MV-4-11 (cell line): Measurements from ENCODE around the gene EML5.
A peak's percentile ranks its signal among the peaks of the same experiment; 100 is the strongest.

Experiments
- DNase-seq: peaks from one replicate; lab custom pipeline; 2025; lab: John Stamatoyannopoulos, UW

EML5 gene

GRCh38 chr14:88707088-88707487 is 85.7 kb downstream of the EML5 start:
- DNase-seq: no peak

GRCh38 chr14:88706425-88706824 is 86.3 kb downstream of the EML5 start:
- no peak for DNase-seq

GRCh38 chr14:88698651-88699050 is 94.1 kb downstream of the EML5 start:
- no peak for DNase-seq

GRCh38 chr14:88695870-88696269 is 96.9 kb downstream of the EML5 start:
- DNase-seq: no peak

- no peak for DNase-seq
Measured at GRCh38 chr14:88688386-88688785, 104.4 kb downstream of the EML5 start.

GRCh38 chr14:88683119-88683518 is 109.6 kb downstream of the EML5 start:
- peak; percentile 20 for DNase-seq

- DNase-seq: no peak
Measured at GRCh38 chr14:88682495-88683114, 110.1 kb downstream of the EML5 start.

- no peak for DNase-seq
Measured at GRCh38 chr14:88681755-88682494, 110.8 kb downstream of the EML5 start.

GRCh38 chr14:88669346-88669745 is 123.4 kb downstream of the EML5 start:
- no peak for DNase-seq

- DNase-seq: peak; percentile 82
Measured at GRCh38 chr14:88668448-88669116, 124.2 kb downstream of the EML5 start.

GRCh38 chr14:88667555-88668273 is 125.0 kb downstream of the EML5 start:
- peak; percentile 80 for DNase-seq

GRCh38 chr14:88660056-88660455 is 132.7 kb downstream of the EML5 start:
- DNase-seq: peak; percentile 1

- DNase-seq: no peak
Measured at GRCh38 chr14:88639221-88639620, 153.5 kb downstream of the EML5 start.

- DNase-seq: no peak
Measured at GRCh38 chr14:88632512-88632911, 160.2 kb downstream of the EML5 start.

- no peak for DNase-seq
Measured at GRCh38 chr14:88631091-88631490, 161.7 kb downstream of the EML5 start.

GRCh38 chr14:88630565-88630964 is 162.2 kb downstream of the EML5 start:
- no peak for DNase-seq

- DNase-seq: no peak
Measured at GRCh38 chr14:88628462-88628861, 164.3 kb downstream of the EML5 start.

GRCh38 chr14:88628033-88628432 is 164.7 kb downstream of the EML5 start:
- no peak for DNase-seq

GRCh38 chr14:88625671-88626070 is 167.1 kb downstream of the EML5 start:
- no peak for DNase-seq

GRCh38 chr14:88621100-88621499 is 171.7 kb downstream of the EML5 start:
- DNase-seq: no peak

- no peak for DNase-seq
Measured at GRCh38 chr14:88618476-88618875, 174.3 kb downstream of the EML5 start.

- no peak for DNase-seq
Measured at GRCh38 chr14:88617479-88617878, 175.3 kb downstream of the EML5 start.

- DNase-seq: no peak
Measured at GRCh38 chr14:88616697-88617096, 176.1 kb downstream of the EML5 start.
